ENCODE measurements around the gene CAPN3.

CAPN3 gene

GRCh38 chr15:42456531-42456930 is 97.2 kb downstream of the CAPN3 start:
- Histone ChIP-seq H3K9ac (ENCODE audit: low read length) (no peak overlapping the region), H3K4me1 (ENCODE audit: low read length) (no peaks in the 10 kb centered on the region), H3K27ac (ENCODE audit: low read length) (no peak overlapping the region), H3K27me3 (replicated peaks; ENCODE audit: insufficient read depth, low read length) (no peaks in the 10 kb centered on the region), H4K20me1 (ENCODE audit: insufficient read depth, low read length) (no peaks in the 10 kb centered on the region), H3K36me3 (replicated peaks; ENCODE audit: insufficient read depth, low read length) (no peaks in the 10 kb centered on the region; the same call in 1 of the 2 replicates), H3K4me3 (ENCODE audit: low read length) (no peak overlapping the region), H3K9me3 (replicated peaks; ENCODE audit: insufficient read depth, low read length) (no peaks in the 10 kb centered on the region), H3K4me2 (ENCODE audit: low read depth, low read length) (no peak overlapping the region), H3K9me2 (replicated peaks; ENCODE audit: insufficient read depth, low read length) (no peaks in the 10 kb centered on the region), H2AFZ (ENCODE audit: low read length) (no peak overlapping the region), H3K79me2 (ENCODE audit: low read length) (0 out of 2 replicates have a peak, but pooled peaks cover 3% of the 10 kb centered on the region), H3F3A (ENCODE audit: insufficient read depth, low read length) (no peaks in the 10 kb centered on the region)
- no peak for DNase-seq
- TF ChIP-seq EZH2 (optimal IDR thresholded peaks at IDR 0.05; ENCODE audit: low read depth, low read length) (no peak), CTCF (IDR thresholded peaks at IDR 0.05; ENCODE audit: low read length) (no peak), EZH2phosphoT487 (IDR thresholded peaks at IDR 0.05; ENCODE audit: low read length) (no peak)

GRCh38 chr15:42456971-42457370 is 97.7 kb downstream of the CAPN3 start:
- DNase-seq, result no peak
- no peak overlapping the region for H3K4me2 ChIP-seq (ENCODE audit: low read depth, low read length)
- no peaks in the 10 kb centered on the region for H3K9me3 ChIP-seq (replicated peaks; ENCODE audit: insufficient read depth, low read length)
- H3K4me3 ChIP-seq (ENCODE audit: low read length), result no peak overlapping the region
- H3K27me3 ChIP-seq (replicated peaks; ENCODE audit: insufficient read depth, low read length), result no peaks in the 10 kb centered on the region
- no peak overlapping the region for H3K9ac ChIP-seq (ENCODE audit: low read length)
- no peak overlapping the region for H3K27ac ChIP-seq (ENCODE audit: low read length)
- no peaks in the 10 kb centered on the region for H3K9me2 ChIP-seq (replicated peaks; ENCODE audit: insufficient read depth, low read length)
- no peaks in the 10 kb centered on the region for H3K4me1 ChIP-seq (ENCODE audit: low read length)
- H2AFZ ChIP-seq (ENCODE audit: low read length), result no peak overlapping the region
- H3K36me3 ChIP-seq (replicated peaks; ENCODE audit: insufficient read depth, low read length), result no peaks in the 10 kb centered on the region; the same call in 1 of the 2 replicates
- TF ChIP-seq EZH2phosphoT487 (IDR thresholded peaks at IDR 0.05; ENCODE audit: low read length) (no peak), CTCF (IDR thresholded peaks at IDR 0.05; ENCODE audit: low read length) (no peak), EZH2 (optimal IDR thresholded peaks at IDR 0.05; ENCODE audit: low read depth, low read length) (no peak)
- peaks cover 7% of the 10 kb centered on the region; the same call in 1 of the 2 replicates for H3K79me2 ChIP-seq (ENCODE audit: low read length)
- no peaks in the 10 kb centered on the region for H3F3A ChIP-seq (ENCODE audit: insufficient read depth, low read length)
- H4K20me1 ChIP-seq (ENCODE audit: insufficient read depth, low read length), result no peaks in the 10 kb centered on the region

- no peak for DNase-seq
- Histone ChIP-seq H3K9ac (ENCODE audit: low read length) (no peak overlapping the region), H3K4me2 (ENCODE audit: low read depth, low read length) (no peak overlapping the region), H3K9me2 (replicated peaks; ENCODE audit: insufficient read depth, low read length) (no peaks in the 10 kb centered on the region), H3K27me3 (replicated peaks; ENCODE audit: insufficient read depth, low read length) (no peaks in the 10 kb centered on the region), H2AFZ (ENCODE audit: low read length) (no peak overlapping the region), H3K4me1 (ENCODE audit: low read length) (no peaks in the 10 kb centered on the region), H3K79me2 (ENCODE audit: low read length) (peaks cover 7% of the 10 kb centered on the region; the same call in 1 of the 2 replicates), H4K20me1 (ENCODE audit: insufficient read depth, low read length) (no peaks in the 10 kb centered on the region), H3K27ac (ENCODE audit: low read length) (peak overlapping the region; percentile 10; the same call in 1 of the 2 replicates), H3K4me3 (ENCODE audit: low read length) (no peak overlapping the region), H3K9me3 (replicated peaks; ENCODE audit: insufficient read depth, low read length) (no peaks in the 10 kb centered on the region), H3K36me3 (replicated peaks; ENCODE audit: insufficient read depth, low read length) (no peaks in the 10 kb centered on the region; the same call in 1 of the 2 replicates), H3F3A (ENCODE audit: insufficient read depth, low read length) (no peaks in the 10 kb centered on the region)
- TF ChIP-seq EZH2phosphoT487 (IDR thresholded peaks at IDR 0.05; ENCODE audit: low read length), result no peak
- no peak for TF ChIP-seq EZH2 (optimal IDR thresholded peaks at IDR 0.05; ENCODE audit: low read depth, low read length)
These were observed 98.4 kb downstream of the CAPN3 start for GRCh38 chr15:42457445-42458442.

All from MM.1S (cell line).